Effector memory CD8-positive, alpha-beta T cell (primary cell): ENCODE results near the gene CCNH.

Source experiments
- ATAC-seq: fragments of 150-1000 bp; cut with Tn5 transposase; replicated peaks from 2 replicates; pipeline ENCODE4 v1.10.0; 2021; ENCODE audit warnings: mild to moderate bottlenecking, moderate library complexity
- DNase-seq, 3 experiments: peaks; one replicate each; pipeline ENCODE4 v3.0.0; 2021
- H3K27ac Mint-ChIP-seq, 2 donors: one replicate each; pipeline ENCODE4 v1.8.0; 2022; ENCODE audit warnings: mild to moderate bottlenecking in 2 of 2, mixed read lengths in 2 of 2, moderate library complexity in 2 of 2
- H3K27me3 Mint-ChIP-seq, 2 donors: one replicate each; pipeline ENCODE4 v1.8.0; 2022; ENCODE audit warnings: mixed read lengths in 2 of 2
- H3K36me3 Mint-ChIP-seq: one replicate; pipeline ENCODE4 v1.8.0; 2022; ENCODE audit warnings: mild to moderate bottlenecking, moderate library complexity, mixed read lengths; ENCODE audit not compliant: insufficient read depth
- H3K4me1 Mint-ChIP-seq, 2 donors: one replicate each; pipeline ENCODE4 v1.8.0; 2022; ENCODE audit warnings: low read depth in 2 of 2, mixed read lengths in 2 of 2
- H3K4me3 Mint-ChIP-seq, 2 donors: one replicate each; pipeline ENCODE4 v1.8.0; 2022; ENCODE audit warnings: mild to moderate bottlenecking in 2 of 2, mixed read lengths in 2 of 2, moderate library complexity in 2 of 2
- H3K9me3 Mint-ChIP-seq, 2 donors: one replicate each; pipeline ENCODE4 v1.8.0; 2022; ENCODE audit warnings: mixed read lengths in 2 of 2

Gene CCNH

DNA sequence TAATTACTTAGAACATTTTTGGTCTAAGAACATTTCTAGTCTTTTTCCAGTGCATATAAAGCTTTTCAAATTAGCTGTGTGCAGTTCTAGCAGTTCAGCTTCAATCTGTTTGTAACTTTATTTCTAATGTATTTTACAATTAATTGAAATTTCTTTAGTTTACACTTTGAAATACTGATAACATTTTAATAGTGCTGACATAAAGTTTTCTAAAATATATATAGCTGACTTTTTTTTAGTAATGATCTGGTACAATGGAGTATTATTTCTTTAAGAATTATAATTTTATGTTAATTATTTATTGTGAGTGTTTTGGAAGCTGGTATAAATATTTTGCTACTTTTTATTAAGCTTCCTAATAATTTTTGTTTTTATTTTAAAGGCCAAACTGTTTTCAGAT lies 43.3 kb downstream of the CCNH start:
- H3K4me1 Mint-ChIP-seq: peaks cover 2 to 15% of the 10 kb centered on the region in 2 donors
- no peak overlapping the region for H3K27ac Mint-ChIP-seq
- no peak overlapping the region for H3K4me3 Mint-ChIP-seq
- H3K9me3 Mint-ChIP-seq: no peaks in the 10 kb centered on the region
- no peak for ATAC-seq
- H3K27me3 Mint-ChIP-seq: no peaks in the 10 kb centered on the region
- H3K36me3 Mint-ChIP-seq: peaks cover 34% of the 10 kb centered on the region
- DNase-seq: no peak

GRCh38 chr5:87368601-87369000 lies 44.1 kb downstream of the CCNH start:
- peaks cover 2 to 15% of the 10 kb centered on the region in 2 donors for H3K4me1 Mint-ChIP-seq

DNA sequence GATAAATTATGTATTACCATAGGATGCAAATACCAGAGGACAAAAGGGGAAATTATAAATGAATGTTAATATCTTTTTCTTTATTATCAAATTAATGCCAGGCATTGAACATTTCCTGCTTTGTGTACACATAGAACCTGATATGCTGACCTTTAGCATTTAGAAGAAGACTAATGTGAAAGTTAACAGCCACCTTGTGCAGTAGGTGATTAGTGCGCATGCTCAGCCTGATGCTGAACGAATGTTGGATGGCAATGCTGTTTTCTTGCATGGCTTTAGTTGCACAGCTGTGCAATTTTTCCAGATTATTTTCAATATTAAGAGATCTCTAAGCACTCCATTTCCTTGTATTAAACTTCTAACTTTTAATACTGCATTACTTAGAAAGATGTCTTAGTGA lies 45.5 kb downstream of the CCNH start:
- DNase-seq: no peak
- peaks cover 2 to 10% of the 10 kb centered on the region in 2 donors for H3K4me1 Mint-ChIP-seq
- no peak for ATAC-seq
- peaks cover 32% of the 10 kb centered on the region for H3K36me3 Mint-ChIP-seq
- peak overlapping the region in 1 of 2 donors; percentile 85 for H3K27ac Mint-ChIP-seq
- no peak overlapping the region for H3K4me3 Mint-ChIP-seq
- no peaks in the 10 kb centered on the region for H3K9me3 Mint-ChIP-seq
- no peaks in the 10 kb centered on the region for H3K27me3 Mint-ChIP-seq

More at GRCh38 chr5:87368601-87369000, 44.1 kb downstream of the CCNH start:
- Mint-ChIP-seq H3K9me3 (no peaks in the 10 kb centered on the region), H3K27ac (peak overlapping the region in 1 of 2 donors; percentile 60), H3K36me3 (peaks cover 35% of the 10 kb centered on the region), H3K4me3 (no peak overlapping the region), H3K27me3 (no peaks in the 10 kb centered on the region)
- ATAC-seq (no peak), DNase-seq (no peak)

DNA sequence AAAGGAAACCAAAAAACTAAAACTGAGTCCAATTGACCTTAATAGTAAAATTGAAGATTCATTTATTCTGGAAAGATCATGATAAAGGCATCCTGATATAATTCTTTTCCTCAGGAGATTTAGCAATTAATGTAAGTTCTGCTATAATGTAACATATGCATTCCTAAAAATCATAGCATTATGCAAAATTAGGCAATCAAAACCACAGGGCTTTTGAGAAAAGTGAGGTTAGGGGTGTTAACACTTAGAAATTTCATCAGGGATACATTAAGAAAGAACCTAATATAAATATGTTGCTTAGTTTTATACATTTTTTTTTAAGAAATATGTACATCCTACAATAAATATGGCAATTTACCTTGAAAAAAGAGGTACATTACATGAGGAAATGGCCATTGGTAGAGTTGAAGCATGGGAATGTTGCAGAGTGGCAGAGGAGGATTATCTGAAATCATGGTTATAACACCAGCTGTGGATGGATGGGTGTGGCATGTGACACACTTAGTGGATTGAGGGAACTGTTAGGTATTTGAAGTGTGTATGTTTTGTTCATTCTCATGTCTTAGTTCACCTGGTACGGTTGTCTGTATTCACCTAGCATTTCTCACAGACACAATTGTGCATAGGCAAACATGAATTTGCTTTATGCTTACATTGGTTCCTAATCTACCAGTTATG lies 51.1 kb downstream of the CCNH start:
- Mint-ChIP-seq H3K27me3 (no peaks in the 10 kb centered on the region), H3K9me3 (no peaks in the 10 kb centered on the region), H3K27ac (peak overlapping the region in 1 of 2 donors; percentile 35), H3K4me1 (peaks cover 13 to 23% of the 10 kb centered on the region in 2 donors), H3K36me3 (peaks cover 30% of the 10 kb centered on the region), H3K4me3 (no peak overlapping the region)
- no peak for ATAC-seq
- DNase-seq: no peak

DNA sequence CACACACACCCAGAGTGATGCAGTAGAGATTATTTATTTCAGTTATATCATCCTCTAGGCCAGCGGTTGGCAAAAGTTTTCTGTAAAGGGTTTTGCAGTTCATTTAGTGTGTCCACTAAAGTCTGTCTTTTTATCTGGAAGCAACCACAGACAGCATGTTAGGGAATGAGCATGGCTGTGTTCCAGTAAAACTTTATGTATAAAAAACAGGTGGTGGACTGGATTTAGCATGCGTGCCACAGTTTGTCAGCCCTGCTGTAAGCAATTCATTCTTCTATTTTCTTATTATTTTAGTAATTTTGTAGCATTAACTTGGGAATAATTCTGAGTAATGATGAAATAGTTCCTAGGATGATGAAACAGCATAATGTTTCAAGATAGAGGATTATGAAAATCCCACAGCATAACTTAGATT lies 51.7 kb downstream of the CCNH start:
- Mint-ChIP-seq H3K36me3 (peaks cover 25% of the 10 kb centered on the region), H3K27ac (peak overlapping the region in 1 of 2 donors; percentile 35), H3K4me3 (no peak overlapping the region), H3K4me1 (peaks cover 13 to 23% of the 10 kb centered on the region in 2 donors), H3K9me3 (no peaks in the 10 kb centered on the region), H3K27me3 (no peaks in the 10 kb centered on the region)
- ATAC-seq (no peak), DNase-seq (no peak)

GRCh38 chr5:87360132-87360531 lies 52.6 kb downstream of the CCNH start:
- Mint-ChIP-seq H3K4me3 (no peak overlapping the region), H3K4me1 (peaks cover 13 to 26% of the 10 kb centered on the region in 2 donors), H3K27ac (peak overlapping the region in 1 of 2 donors; percentile 28), H3K9me3 (no peaks in the 10 kb centered on the region), H3K27me3 (no peaks in the 10 kb centered on the region), H3K36me3 (peaks cover 30% of the 10 kb centered on the region)
- ATAC-seq (no peak), DNase-seq (no peak)

DNA sequence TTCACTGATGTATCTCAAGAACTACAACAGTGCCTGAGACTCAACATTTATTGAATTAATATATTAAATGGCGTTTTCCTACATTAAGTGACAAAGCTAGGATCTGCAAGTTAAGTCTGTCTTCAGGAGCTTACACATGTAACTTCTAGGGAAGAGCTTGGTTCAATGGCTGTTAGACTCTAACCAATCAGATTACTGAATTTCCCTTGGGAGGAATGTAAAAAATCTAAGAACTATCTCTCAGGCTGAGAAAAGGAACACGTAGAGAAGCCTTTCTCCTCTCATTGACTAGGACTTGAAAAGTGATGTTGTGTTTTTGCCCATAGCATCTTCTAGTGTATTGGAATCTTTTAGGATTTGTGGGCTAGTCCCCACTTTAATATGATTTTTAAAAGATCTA lies 53.6 kb downstream of the CCNH start:
- peaks cover 26% of the 10 kb centered on the region for H3K36me3 Mint-ChIP-seq
- ATAC-seq (no peak), DNase-seq (no peak)
- H3K27ac Mint-ChIP-seq: peak overlapping the region in 1 of 2 donors; percentile 30
- H3K4me1 Mint-ChIP-seq: peaks cover 16 to 27% of the 10 kb centered on the region in 2 donors
- H3K4me3 Mint-ChIP-seq: no peak overlapping the region
- H3K9me3 Mint-ChIP-seq: no peaks in the 10 kb centered on the region
- H3K27me3 Mint-ChIP-seq: no peaks in the 10 kb centered on the region

GRCh38 chr5:87354496-87354895 lies 58.2 kb downstream of the CCNH start:
- DNase-seq: no peak
- no peak overlapping the region for H3K4me3 Mint-ChIP-seq
- H3K27me3 Mint-ChIP-seq: no peaks in the 10 kb centered on the region
- H3K9me3 Mint-ChIP-seq: no peaks in the 10 kb centered on the region
- peaks cover 11 to 24% of the 10 kb centered on the region in 2 donors for H3K4me1 Mint-ChIP-seq
- H3K36me3 Mint-ChIP-seq: peaks cover 14% of the 10 kb centered on the region
- peak overlapping the region in 1 of 2 donors; percentile 54 for H3K27ac Mint-ChIP-seq
- no peak for ATAC-seq

- H3K4me1 Mint-ChIP-seq: peaks cover 0 to 11% of the 10 kb centered on the region in 2 donors
- DNase-seq (no peak), ATAC-seq (no peak)
- no peaks in the 10 kb centered on the region for H3K27me3 Mint-ChIP-seq
- peaks cover 14% of the 10 kb centered on the region for H3K36me3 Mint-ChIP-seq
- no peak overlapping the region for H3K4me3 Mint-ChIP-seq
- H3K9me3 Mint-ChIP-seq: no peaks in the 10 kb centered on the region
- H3K27ac Mint-ChIP-seq: no peak overlapping the region
Measured at GRCh38 chr5:87347841-87348240, 64.9 kb downstream of the CCNH start.

GRCh38 chr5:87347272-87347671 lies 65.5 kb downstream of the CCNH start:
- H3K4me3 Mint-ChIP-seq: no peak overlapping the region
- ATAC-seq: no peak

More at GRCh38 chr5:87347272-87347671, 65.5 kb downstream of the CCNH start:
- H3K27me3 Mint-ChIP-seq: no peaks in the 10 kb centered on the region
- no peak overlapping the region for H3K27ac Mint-ChIP-seq
- no peak for DNase-seq
- peaks cover 14% of the 10 kb centered on the region for H3K36me3 Mint-ChIP-seq
- H3K9me3 Mint-ChIP-seq: no peaks in the 10 kb centered on the region
- H3K4me1 Mint-ChIP-seq: peaks cover 0 to 15% of the 10 kb centered on the region in 2 donors
